ENCODE measurements around the gene C1orf21.

The C1orf21 gene

GRCh38 chr1:184530226-184530625 is 143.4 kb downstream of the C1orf21 start:
- DNase-seq = no peak

GRCh38 chr1:184531296-184531695 is 144.5 kb downstream of the C1orf21 start:
- DNase-seq = no peak

- DNase-seq = no peak
Observed at GRCh38 chr1:184532199-184532598, 145.4 kb downstream of the C1orf21 start.

GRCh38 chr1:184533049-184533448 is 146.2 kb downstream of the C1orf21 start:
- DNase-seq = no peak

GRCh38 chr1:184533915-184534314 is 147.1 kb downstream of the C1orf21 start:
- DNase-seq = no peak

GRCh38 chr1:184534690-184535089 is 147.9 kb downstream of the C1orf21 start:
- DNase-seq = no peak

- DNase-seq = no peak
Observed at GRCh38 chr1:184535191-184535970, 148.6 kb downstream of the C1orf21 start.

GRCh38 chr1:184536246-184536985 is 149.6 kb downstream of the C1orf21 start:
- no peak for DNase-seq

- no peak for DNase-seq
Observed at GRCh38 chr1:184539580-184539979, 152.8 kb downstream of the C1orf21 start.

- no peak for DNase-seq
Observed at GRCh38 chr1:184541537-184542152, 154.8 kb downstream of the C1orf21 start.

GRCh38 chr1:184542291-184542690 is 155.5 kb downstream of the C1orf21 start:
- no peak for DNase-seq

GRCh38 chr1:184545601-184546000 is 158.8 kb downstream of the C1orf21 start:
- no peak for DNase-seq

- DNase-seq = no peak
Observed at GRCh38 chr1:184552446-184552845, 165.6 kb downstream of the C1orf21 start.

- DNase-seq = no peak
Observed at GRCh38 chr1:184553845-184554244, 167.0 kb downstream of the C1orf21 start.

GRCh38 chr1:184555665-184556641 is 169.1 kb downstream of the C1orf21 start:
- no peak for DNase-seq

GRCh38 chr1:184556665-184557064 is 169.8 kb downstream of the C1orf21 start:
- no peak for DNase-seq

GRCh38 chr1:184557423-184558347 is 170.9 kb downstream of the C1orf21 start:
- no peak for DNase-seq

- DNase-seq = no peak
Observed at GRCh38 chr1:184558691-184559090, 171.9 kb downstream of the C1orf21 start.

- DNase-seq = no peak
Observed at GRCh38 chr1:184559117-184559713, 172.4 kb downstream of the C1orf21 start.

- no peak for DNase-seq
Observed at GRCh38 chr1:184562806-184563205, 176.0 kb downstream of the C1orf21 start.

GRCh38 chr1:184563308-184563707 is 176.5 kb downstream of the C1orf21 start:
- no peak for DNase-seq

Measured in NCI-H187 treated with DMSO at 0.1 percent for 48 hours (cell line).